Panc1 (cell line): Measurements from ENCODE around the gene CNGA1.

ENCODE experiments used
- CTCF ChIP-seq: fragments of 450-650 bp; IDR thresholded peaks from 2 replicates; pipeline ENCODE4 v1.5.1; 2017; ENCODE audit warnings: mild to moderate bottlenecking
- SIN3A ChIP-seq: IDR thresholded peaks from 2 replicates; pipeline ENCODE4 v1.6.1; 2012; ENCODE audit warnings: low read depth, mild to moderate bottlenecking, low read length, moderate library complexity, borderline replicate concordance; ENCODE audit not compliant: insufficient read depth
- TCF7L2 ChIP-seq: IDR thresholded peaks from 2 replicates; pipeline ENCODE4 v1.6.1; 2011; ENCODE audit warnings: mild to moderate bottlenecking, low read depth, low read length, inconsistent platforms

- TF ChIP-seq CTCF (no peak), SIN3A (no peak), TCF7L2 (no peak)
Observed at GRCh38 chr4:48039561-48039960, 23.1 kb upstream of the CNGA1 start.
